ENCODE data around the gene BRSK1.
A peak's percentile ranks its signal among the peaks of the same experiment; 100 is the strongest.

Gene BRSK1

DNA sequence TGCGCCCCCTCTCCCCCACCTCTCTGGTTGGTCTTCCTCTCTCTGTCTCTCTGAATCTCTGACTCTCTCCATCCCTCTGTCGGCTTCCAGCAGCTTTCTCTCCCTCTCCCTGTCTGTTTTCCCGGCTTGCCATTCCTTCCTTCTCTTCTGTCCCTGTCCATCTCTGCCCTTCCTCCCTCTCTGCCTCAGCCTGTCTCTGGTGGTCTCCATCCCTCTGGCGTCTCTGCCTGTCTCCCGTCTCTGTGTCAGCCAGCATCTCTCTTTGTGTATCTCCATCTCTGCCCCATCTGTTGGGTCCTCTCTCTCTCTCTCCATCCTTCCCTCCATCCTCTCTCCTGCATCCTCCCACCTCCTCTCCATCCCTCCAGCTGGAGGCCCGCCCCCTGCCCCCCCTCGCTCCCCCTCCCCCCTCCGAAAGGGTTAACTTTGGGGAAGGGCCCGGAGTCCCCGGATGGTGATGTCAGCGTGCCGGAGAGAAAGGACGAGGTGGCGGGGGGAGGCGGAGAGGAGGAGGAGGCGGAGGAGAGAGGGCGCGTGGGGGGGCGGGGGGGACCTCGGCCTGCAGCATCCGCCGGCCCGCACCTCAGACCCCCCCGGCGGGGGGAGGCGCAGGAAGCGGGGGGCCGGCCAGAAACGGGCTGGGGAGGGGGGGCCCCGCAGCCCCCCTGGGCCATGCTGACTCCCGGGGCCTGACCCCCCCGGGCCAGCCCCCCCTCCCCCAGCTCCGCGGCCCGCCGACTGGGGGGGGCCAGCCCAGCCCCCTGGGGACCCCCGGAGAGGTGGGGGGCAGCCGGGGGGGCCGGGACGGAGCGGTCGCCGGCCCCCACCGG lies at the start of gene BRSK1:
TSS of gene BRSK1 (plus strand) at position 450 of the 830 bp plus-strand sequence. CDS start 446 bp downstream, outside the sequence.
- DNase-seq (ENCODE audit: low read depth in 2 of 2), result peak in 1 of 2 donors; percentile 47

GRCh38 chr19:55238030-55238429 lies 45.8 kb upstream of the BRSK1 start:
- no peak for DNase-seq (ENCODE audit: low read depth in 2 of 2)

GRCh38 chr19:55239004-55239403 lies 44.8 kb upstream of the BRSK1 start:
- no peak for DNase-seq (ENCODE audit: low read depth in 2 of 2)

GRCh38 chr19:55240713-55241020 lies 43.1 kb upstream of the BRSK1 start:
- DNase-seq (ENCODE audit: low read depth in 2 of 2), result no peak

- no peak for DNase-seq (ENCODE audit: low read depth in 2 of 2)
These were observed 42.5 kb upstream of the BRSK1 start for GRCh38 chr19:55241143-55241934.

DNA sequence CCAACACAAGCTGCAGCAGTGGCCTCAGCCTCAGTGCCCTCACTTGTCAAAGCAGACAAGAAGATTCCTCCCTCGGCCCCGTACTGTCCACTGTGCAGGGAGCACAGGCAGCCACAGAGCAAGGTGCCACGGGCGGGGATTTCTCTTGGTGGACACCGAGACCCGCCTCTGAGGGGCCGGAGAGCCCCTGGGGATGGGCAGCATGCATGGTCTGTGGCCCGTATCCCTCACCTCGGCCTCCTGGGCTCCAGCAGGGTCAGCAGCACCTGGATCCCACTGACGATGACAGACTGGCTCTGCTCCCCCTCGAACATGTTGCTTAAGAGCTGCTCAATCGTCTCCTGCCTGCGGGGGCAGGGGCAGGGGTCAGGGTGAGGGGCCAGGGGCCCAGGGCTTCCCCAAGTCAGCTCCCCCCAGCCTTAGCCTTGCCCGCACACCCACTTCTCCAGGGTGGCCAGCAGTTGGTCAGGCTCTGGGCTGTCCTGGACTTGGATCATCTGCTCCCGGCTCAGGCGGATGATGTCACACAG lies 41.8 kb upstream of the BRSK1 start:
- no peak for DNase-seq (ENCODE audit: low read depth in 2 of 2)

DNA sequence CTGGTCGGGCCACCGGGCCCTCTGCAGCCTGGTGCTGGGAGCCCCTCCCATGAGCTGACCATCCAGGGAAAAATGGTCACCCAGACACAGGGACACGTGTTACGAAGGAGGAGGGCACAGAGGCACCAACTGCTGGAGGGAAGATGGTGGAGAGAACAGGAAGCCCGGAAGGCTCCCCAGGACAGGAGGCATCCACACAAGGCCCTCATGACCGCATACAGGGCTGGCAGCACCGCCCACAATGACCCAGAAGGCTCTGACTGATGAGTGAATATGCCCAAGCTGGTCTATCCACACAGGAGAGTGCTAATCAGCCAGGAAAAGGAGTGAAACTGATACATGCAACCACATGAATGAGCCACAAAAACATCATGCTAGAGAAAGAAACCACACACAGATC lies 41.3 kb upstream of the BRSK1 start:
- DNase-seq (ENCODE audit: low read depth in 2 of 2), result no peak

- no peak for DNase-seq (ENCODE audit: low read depth in 2 of 2)
These were observed 39.7 kb upstream of the BRSK1 start for GRCh38 chr19:55244004-55244680.

- no peak for DNase-seq (ENCODE audit: low read depth in 2 of 2)
These were observed 38.4 kb upstream of the BRSK1 start for GRCh38 chr19:55245236-55245904.

DNA sequence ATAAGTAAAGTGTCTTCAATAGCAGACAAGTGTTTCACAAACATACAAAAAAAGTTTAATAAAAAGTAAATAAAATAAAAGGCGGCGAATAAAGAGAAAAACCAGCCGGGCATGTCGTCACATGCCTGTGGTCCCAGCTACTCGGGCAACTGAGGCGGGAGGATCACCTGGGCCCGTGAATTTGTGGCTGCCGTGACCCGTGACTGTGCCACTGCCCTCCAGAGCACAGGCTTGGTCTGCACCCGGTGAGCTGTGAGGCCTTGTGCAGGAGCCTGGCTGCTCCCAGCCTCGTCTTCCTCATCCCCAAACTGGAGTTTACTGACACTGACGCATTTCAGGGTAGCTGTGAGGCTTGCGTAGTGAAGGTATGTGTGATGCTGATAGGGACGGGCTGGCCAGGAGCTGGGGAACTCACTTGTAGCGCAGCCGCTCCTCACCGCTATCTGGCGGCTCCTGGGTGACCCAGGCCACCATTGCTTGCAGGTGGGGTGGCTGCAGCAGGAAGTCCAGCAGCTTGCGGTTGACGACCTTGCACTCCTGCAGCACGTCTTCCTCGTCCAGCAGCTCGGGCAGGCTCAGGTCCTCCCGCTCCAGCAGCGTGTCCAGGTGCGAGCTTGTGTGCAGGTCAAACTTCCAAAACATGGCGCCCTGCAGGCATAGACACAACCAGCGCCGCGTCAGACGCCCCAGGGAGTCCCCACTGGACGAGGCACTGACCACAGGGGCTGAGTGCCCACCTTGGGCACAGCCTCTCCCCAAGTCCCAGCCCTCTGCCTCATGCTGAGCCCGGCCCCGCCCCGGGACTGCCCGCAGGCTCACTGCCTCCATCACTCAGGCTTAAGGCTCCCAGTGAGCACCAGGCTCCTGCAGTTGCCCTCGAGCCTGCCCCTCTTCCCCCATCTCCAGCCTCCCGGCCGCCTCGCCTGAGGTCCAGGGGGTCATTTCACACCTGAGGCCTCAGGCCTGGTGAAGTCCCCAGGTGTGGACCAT lies 37.0 kb upstream of the BRSK1 start:
- DNase-seq (ENCODE audit: low read depth in 2 of 2), result no peak

- DNase-seq (ENCODE audit: low read depth in 2 of 2), result no peak
These were observed 36.1 kb upstream of the BRSK1 start for GRCh38 chr19:55247621-55248099.

GRCh38 chr19:55248166-55248675 lies 35.6 kb upstream of the BRSK1 start:
- no peak for DNase-seq (ENCODE audit: low read depth in 2 of 2)

GRCh38 chr19:55248704-55249103 lies 35.1 kb upstream of the BRSK1 start:
- no peak for DNase-seq (ENCODE audit: low read depth in 2 of 2)

DNA sequence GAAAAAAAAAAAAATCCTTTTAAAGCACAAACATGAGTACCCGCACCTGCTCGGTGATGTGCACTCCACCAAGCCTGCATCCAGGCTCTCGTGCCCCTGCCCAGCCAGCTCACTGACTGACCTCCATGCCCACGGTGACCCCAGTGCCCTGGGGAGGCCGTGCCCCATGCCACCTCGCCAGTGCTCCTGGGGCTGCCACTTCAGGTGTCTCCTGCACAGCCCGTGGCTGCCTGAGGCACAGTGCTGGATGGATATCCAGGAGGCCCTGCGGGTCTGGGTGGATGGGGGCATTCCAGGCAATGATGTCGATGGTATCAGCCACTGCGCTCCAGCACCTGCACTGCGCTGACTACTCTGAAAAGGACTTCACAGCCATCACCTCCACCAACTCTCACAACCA lies 34.0 kb upstream of the BRSK1 start:
- no peak for DNase-seq (ENCODE audit: low read depth in 2 of 2)

DNA sequence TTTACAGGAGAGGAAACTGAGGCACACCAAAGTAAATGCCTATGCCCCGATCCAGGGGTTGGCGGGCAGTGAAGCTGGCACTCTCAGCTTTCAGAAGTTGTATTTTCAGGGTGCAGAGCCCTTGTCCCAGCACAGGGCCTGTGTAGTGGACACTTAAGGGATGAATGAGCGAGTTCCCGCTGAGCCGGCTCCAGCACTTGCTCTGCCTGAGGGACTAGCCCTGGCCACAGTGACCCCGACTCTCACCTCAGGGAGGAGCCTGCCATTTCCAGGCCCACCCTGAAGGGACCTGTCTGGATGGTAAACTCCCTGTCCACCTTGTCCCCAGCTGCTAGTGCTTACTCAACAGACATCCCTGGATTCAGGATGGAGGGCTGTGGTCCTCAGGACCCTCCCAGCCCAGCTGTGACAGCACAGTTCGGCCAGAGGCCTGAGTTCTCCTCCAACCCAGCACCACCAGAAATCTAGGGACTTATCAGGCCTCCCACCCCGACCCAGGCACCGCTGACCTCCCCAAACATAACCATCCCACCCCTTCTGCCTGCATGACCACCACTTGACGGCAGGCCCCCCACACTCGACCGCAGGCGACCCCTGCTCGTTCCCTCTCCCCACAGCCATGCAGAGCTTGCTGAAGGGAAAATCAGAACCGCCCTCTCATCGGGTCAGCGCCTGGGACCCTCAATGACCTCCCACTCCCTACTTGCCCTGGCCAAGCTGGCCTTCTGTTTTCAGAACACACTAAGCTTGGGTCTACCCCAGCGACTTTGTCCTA lies 33.3 kb upstream of the BRSK1 start:
- no peak for DNase-seq (ENCODE audit: low read depth in 2 of 2)

DNA sequence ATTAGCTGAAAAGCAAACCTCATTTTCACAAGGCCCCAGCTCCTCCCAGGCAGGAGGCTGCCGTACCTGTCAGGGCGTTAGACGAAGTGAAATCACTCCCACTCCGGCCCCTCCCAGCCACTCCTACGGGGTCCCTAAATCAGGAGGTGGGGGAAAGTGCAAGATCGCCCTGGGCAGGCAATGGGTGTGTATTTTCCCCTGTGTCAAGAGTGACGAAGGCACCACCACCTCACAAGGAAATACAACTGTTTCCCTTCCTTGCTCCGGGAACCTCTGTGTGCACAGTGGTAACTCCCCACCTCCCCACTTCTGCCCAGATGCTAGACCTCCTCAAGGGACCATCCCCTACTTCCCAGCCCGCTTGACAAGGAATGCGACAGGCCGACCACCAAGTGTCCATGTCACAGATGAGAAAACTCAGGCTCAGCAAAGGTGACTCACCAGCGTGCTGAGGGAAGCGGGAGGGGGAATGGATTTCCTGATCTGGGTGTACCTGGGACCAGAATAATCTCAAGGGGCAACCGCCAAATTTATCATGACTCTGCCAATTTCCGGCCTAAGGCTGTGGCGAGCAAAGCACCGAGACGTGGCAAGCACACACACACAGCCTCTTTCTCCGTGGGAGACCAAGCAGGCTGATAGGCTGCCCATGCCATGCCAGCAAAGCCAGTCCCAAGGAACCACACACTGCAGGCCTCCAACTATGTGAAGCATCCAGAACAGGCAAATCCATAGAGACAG lies 32.3 kb upstream of the BRSK1 start:
- peak in 1 of 2 donors; percentile 14 for DNase-seq (ENCODE audit: low read depth in 2 of 2)

DNA sequence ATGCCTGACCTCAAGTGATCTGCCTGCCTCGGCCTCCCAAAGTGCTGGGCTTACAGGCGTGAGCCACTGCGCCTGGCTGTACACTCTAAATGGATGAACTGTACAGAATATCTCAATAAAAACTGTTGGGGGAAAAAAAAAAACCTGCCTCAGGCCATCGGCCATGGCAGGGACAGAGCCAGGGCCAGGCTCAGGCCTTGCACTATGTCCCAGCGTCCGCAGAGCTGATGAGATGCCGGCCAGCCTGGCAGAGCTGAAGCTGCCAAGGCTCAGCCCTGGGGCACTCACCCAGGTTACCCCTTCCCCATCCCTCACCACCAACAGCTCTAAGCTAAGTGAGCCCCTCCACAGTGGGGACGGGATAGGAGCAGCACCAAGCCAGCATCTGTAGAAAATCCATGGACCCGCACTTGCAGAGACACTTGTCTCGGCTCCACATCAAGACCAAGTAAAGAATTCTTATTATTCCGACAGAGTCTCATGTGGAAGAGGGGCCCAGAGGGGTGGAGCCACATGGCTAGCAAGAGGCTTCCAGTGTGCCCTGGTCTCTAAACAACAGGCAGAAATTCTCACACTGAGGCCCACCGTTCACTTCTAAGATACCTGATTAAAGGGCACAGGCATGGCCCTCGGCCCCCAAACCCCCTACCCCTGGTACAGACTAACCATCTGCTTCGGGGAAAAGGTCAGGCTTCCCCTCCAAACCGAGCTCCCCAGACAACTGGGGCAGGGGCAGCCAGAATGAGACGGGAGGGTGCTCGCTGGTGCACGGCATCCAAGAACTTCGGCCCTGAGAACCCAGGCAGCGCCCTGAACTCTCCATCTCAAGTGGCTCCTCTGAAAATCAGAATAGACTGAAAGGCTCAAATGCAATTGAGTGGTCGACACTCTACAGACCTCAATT lies 30.8 kb upstream of the BRSK1 start:
- DNase-seq (ENCODE audit: low read depth in 2 of 2), result no peak
